WTC11 (cell line): Measurements from ENCODE around the gene PRXL2A.

ENCODE experiments used
- E2F1 ChIP-seq: sonication (generic); formaldehyde crosslinking; IDR thresholded peaks from 2 replicates; pipeline ENCODE4 v1.8.0; 2022; ENCODE audit warnings: mild to moderate bottlenecking, missing genetic modification reagents
- JUN ChIP-seq: sonication (generic); formaldehyde crosslinking; IDR thresholded peaks from 2 replicates; pipeline ENCODE4 v1.8.0; 2023; ENCODE audit warnings: mild to moderate bottlenecking, missing genetic modification reagents
- NFYB ChIP-seq: sonication (generic); formaldehyde crosslinking; conservative IDR thresholded peaks from 2 replicates; pipeline ENCODE4 v1.8.0; 2022; ENCODE audit warnings: low read depth, missing genetic modification reagents
- USF2 ChIP-seq: sonication (generic); formaldehyde crosslinking; IDR thresholded peaks from 2 replicates; pipeline ENCODE4 v1.8.1; 2023; ENCODE audit warnings: mild to moderate bottlenecking, missing genetic modification reagents, moderate library complexity
- TF ChIP-seq, protein P1 (sequence below): fragments of 200-600 bp; IDR thresholded peaks from 2 replicates; pipeline ENCODE4 v1.8.0; 2022; ENCODE audit warnings: antibody characterized with exemption
- TF ChIP-seq, protein P2 (sequence below): sonication (generic); formaldehyde crosslinking; IDR thresholded peaks from 2 replicates; pipeline ENCODE4 v1.8.0; 2022; ENCODE audit warnings: mild to moderate bottlenecking, missing genetic modification reagents

GRCh38 chr10:80359644-80360043, 48.7 kb upstream of the PRXL2A start:
- TF ChIP-seq NFYB (CRISPR knock-in tag) (no peak), JUN (no peak), E2F1 (CRISPR knock-in tag) (no peak), USF2 (no peak)
- TF ChIP-seq, protein P1, sequence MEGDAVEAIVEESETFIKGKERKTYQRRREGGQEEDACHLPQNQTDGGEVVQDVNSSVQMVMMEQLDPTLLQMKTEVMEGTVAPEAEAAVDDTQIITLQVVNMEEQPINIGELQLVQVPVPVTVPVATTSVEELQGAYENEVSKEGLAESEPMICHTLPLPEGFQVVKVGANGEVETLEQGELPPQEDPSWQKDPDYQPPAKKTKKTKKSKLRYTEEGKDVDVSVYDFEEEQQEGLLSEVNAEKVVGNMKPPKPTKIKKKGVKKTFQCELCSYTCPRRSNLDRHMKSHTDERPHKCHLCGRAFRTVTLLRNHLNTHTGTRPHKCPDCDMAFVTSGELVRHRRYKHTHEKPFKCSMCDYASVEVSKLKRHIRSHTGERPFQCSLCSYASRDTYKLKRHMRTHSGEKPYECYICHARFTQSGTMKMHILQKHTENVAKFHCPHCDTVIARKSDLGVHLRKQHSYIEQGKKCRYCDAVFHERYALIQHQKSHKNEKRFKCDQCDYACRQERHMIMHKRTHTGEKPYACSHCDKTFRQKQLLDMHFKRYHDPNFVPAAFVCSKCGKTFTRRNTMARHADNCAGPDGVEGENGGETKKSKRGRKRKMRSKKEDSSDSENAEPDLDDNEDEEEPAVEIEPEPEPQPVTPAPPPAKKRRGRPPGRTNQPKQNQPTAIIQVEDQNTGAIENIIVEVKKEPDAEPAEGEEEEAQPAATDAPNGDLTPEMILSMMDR: no peak
- TF ChIP-seq, protein P2, sequence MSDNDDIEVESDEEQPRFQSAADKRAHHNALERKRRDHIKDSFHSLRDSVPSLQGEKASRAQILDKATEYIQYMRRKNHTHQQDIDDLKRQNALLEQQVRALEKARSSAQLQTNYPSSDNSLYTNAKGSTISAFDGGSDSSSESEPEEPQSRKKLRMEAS (CRISPR knock-in tag): no peak
